Testis (tissue), 2 donors: ENCODE results near the gene ZACN.
"Not testable (repeated sequence)": the region's sequence is repeated elsewhere in the genome, so short reads cannot be mapped to it uniquely, and the experiment has no call there.

Experiments used
- POLR2A ChIP-seq: fragments of 450-650 bp; IDR thresholded peaks from one replicate; pipeline ENCODE4 v1.6.1; 2017; ENCODE audit warnings: antibody characterized with exemption, mild to moderate bottlenecking, moderate library complexity
- TF ChIP-seq, protein P1 (sequence below), 3 experiments: fragments of 450-650 bp in 2 of 3; fragments of 200-600 bp in 1 of 3; sonication (generic) in 1 of 3; IDR thresholded peaks; one replicate each; pipeline ENCODE4 v1.5.1; 2016 to 2019; ENCODE audit warnings: antibody characterized with exemption in 3 of 3, mild to moderate bottlenecking in 2 of 3, moderate library complexity in 1 of 3

DNA sequence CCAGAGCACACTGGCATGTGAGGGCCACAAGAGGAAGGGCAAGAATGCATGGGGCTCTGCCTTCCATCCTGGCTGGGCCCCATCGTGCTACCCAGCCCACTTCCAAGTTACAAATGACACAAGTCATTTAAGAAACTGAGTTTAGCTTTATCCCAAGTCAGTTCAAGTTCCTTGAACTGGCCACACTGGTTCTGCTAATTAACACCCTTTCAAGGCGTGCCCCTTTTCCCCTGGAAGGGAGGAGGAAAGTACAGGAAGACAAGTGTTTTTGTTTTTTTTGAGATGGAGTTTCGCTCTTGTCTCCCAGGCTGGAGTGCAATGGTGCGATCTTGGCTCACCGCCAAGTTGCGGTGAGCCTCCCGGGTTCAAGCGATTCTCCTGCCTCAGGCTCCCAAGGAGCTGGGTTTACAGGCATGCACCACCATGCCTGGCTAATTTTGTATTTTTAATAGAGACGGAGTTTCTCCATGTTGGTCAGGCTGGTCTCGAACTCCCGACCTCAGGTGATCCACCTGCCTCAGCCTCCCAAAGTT lies 34.4 kb upstream of the ZACN start:
- TF ChIP-seq, protein P1, sequence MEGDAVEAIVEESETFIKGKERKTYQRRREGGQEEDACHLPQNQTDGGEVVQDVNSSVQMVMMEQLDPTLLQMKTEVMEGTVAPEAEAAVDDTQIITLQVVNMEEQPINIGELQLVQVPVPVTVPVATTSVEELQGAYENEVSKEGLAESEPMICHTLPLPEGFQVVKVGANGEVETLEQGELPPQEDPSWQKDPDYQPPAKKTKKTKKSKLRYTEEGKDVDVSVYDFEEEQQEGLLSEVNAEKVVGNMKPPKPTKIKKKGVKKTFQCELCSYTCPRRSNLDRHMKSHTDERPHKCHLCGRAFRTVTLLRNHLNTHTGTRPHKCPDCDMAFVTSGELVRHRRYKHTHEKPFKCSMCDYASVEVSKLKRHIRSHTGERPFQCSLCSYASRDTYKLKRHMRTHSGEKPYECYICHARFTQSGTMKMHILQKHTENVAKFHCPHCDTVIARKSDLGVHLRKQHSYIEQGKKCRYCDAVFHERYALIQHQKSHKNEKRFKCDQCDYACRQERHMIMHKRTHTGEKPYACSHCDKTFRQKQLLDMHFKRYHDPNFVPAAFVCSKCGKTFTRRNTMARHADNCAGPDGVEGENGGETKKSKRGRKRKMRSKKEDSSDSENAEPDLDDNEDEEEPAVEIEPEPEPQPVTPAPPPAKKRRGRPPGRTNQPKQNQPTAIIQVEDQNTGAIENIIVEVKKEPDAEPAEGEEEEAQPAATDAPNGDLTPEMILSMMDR (IDR thresholded peaks at IDR 0.05): not testable (repeated sequence)
- not testable (repeated sequence) for TF ChIP-seq POLR2A
